Transverse colon (tissue), 4 donors: ENCODE results near the gene AGPAT3. TPM values are rescaled to one million over a fixed set of nuclear protein-coding genes. Genes with fewer than 3 reads are reported as not detected.

Source experiments
- DNase-seq: peaks from one replicate; pipeline ENCODE4 v3.0.0-alpha.2; 2019
- H3K27ac ChIP-seq, 4 donors: fragments of 200-600 bp; sonication (generic); 2 replicates each; pipeline ENCODE4 v1.5.1; 2016 to 2018; ENCODE audit warnings: inconsistent platforms in 4 of 4
- H3K27me3 ChIP-seq: fragments of 200-600 bp; sonication (generic); 2 replicates; pipeline ENCODE4 v1.5.1; 2017; ENCODE audit warnings: inconsistent platforms
- H3K36me3 ChIP-seq, 4 donors: fragments of 200-600 bp; sonication (generic); 2 replicates each; pipeline ENCODE4 v1.5.1; 2017 to 2019; ENCODE audit warnings: inconsistent platforms in 4 of 4
- H3K4me1 ChIP-seq, 4 donors: fragments of 200-600 bp; sonication (generic); 2 replicates each; pipeline ENCODE4 v1.5.1; 2017 to 2020; ENCODE audit warnings: inconsistent platforms in 4 of 4
- H3K4me3 ChIP-seq, 4 donors: fragments of 200-600 bp; sonication (generic); 1 replicate in 1 of 4; 2 replicates in 3 of 4; pipeline versions ENCODE4 v1.5.1 to v1.6.1; 2017 to 2019; ENCODE audit warnings: inconsistent platforms in 4 of 4
- H3K9me3 ChIP-seq, 2 donors: fragments of 200-600 bp; sonication (generic); 2 replicates each; pipeline ENCODE4 v1.5.1; 2017 to 2019; ENCODE audit warnings: inconsistent platforms in 2 of 2
- CTCF ChIP-seq, 5 experiments: fragments of 200-600 bp in 3 of 5; fragments of 450-650 bp in 2 of 5; sonication (generic) in 3 of 5; IDR thresholded peaks; 1 replicate in 2 of 5; 2 replicates in 3 of 5; pipeline ENCODE4 v1.5.1; 2016 to 2017; ENCODE audit warnings: antibody characterized with exemption in 5 of 5, inconsistent platforms in 3 of 5, mild to moderate bottlenecking in 2 of 5, moderate library complexity in 1 of 5
- EP300 ChIP-seq: sonication (generic); formaldehyde crosslinking; IDR thresholded peaks from one replicate; pipeline ENCODE4 v1.6.1; 2017; ENCODE audit warnings: antibody characterized with exemption, low read depth
- POLR2A ChIP-seq: fragments of 450-650 bp; IDR thresholded peaks from one replicate; pipeline ENCODE4 v1.6.1; 2016; ENCODE audit warnings: antibody characterized with exemption, mild to moderate bottlenecking, moderate library complexity
- POLR2AphosphoS5 ChIP-seq, 3 donors: sonication (generic); formaldehyde crosslinking; IDR thresholded peaks; one replicate each; pipeline ENCODE4 v1.6.1; 2016; ENCODE audit warnings: antibody characterized with exemption in 3 of 3
- WGBS, 2 donors: methylation state at CpG; one replicate each; pipeline ENCODE4 v1.1.5; 2018; ENCODE audit warnings: low coverage in 1 of 2; 5-methylcytosine and 5-hydroxymethylcytosine counted together
- in situ Hi-C, 4 donors: fragments of 200-750 bp; cut with MboI; loops; one replicate each; pipeline versions ENCODE4 v1.15.0 to v1.15.1; 2017; ENCODE audit warnings: low sequenced_read_pairs in 3 of 4, low pct_ligation_motif_present in 1 of 4, low pct_unique_long_range_greater_than_20kb in 1 of 4
- intact Hi-C: fragments of 100-400 bp; cut with DNase I; formaldehyde crosslinking; loops from one replicate; pipeline ENCODE4 v1.15.1; 2023; ENCODE audit warnings: low total_unique reads
- total RNA-seq, 4 donors: library from RNA; depleted of rRNA; stranded (reverse); fragments of >200 nt; gene quantifications; one replicate each; pipeline ENCODE4 v1.1.0, GENCODE V29; 2016

The AGPAT3 gene
- total RNA-seq, 4 donors from 2014 or later, result 59.9 to 116 (median 85.3) TPM

GRCh38 chr21:43953021-43953420, 88.0 kb downstream of the AGPAT3 start:
- H3K27me3 ChIP-seq, result no peaks in the 10 kb centered on the region
- peaks cover 0 to 6% (median 1%) of the 10 kb centered on the region in 4 donors for H3K4me1 ChIP-seq
- 89% methylated on average over 17 of the region's 17 CpGs; no CpG with 5 or more reads in 1 of the 2 donors for WGBS, 2 donors
- in situ Hi-C loops (no loop called here), intact Hi-C loops (no loop called here)
- no peak overlapping the region for H3K4me3 ChIP-seq
- H3K36me3 ChIP-seq, result peaks cover 0 to 3% (median 0%) of the 10 kb centered on the region in 4 donors
- TF ChIP-seq POLR2A (no peak), CTCF (IDR thresholded peaks at IDR 0.05) (no peak)
- no peak overlapping the region for H3K27ac ChIP-seq
- no peaks in the 10 kb centered on the region for H3K9me3 ChIP-seq
- no peak for DNase-seq

DNA sequence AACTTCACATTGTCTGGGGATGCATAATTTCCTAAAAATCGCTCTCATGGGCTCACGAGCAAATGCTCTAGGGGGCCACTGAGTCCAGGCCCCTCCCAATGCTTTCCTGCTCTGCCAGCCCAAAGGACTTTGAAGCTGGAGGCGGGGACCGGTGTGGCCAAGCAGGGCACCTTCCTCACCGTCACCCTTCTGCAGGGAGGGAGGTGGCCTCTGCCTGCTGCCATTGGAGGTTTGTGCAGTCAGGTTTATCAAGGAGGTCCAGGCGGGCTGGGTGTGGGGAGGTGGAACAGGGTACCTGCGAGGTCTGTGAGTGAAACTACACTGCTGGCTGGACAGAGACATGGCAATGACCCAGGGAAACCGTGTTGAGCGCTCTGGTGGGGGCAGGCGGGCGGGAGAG, 89.0 kb downstream of the AGPAT3 start:
- in situ Hi-C loops, result no loop called here
- no peaks in the 10 kb centered on the region for H3K27me3 ChIP-seq
- TF ChIP-seq EP300 (no peak), POLR2AphosphoS5 (IDR thresholded peaks at IDR 0.05) (no peak), POLR2A (no peak)
- intact Hi-C loops, result no loop called here
- H3K4me1 ChIP-seq, result peaks cover 0 to 6% (median 1%) of the 10 kb centered on the region in 4 donors
- H3K36me3 ChIP-seq, result no peaks in the 10 kb centered on the region
- WGBS, 2 donors, result 90 to 96% methylated on average over 5 to 11 of the region's 11 CpGs
- no peak overlapping the region for H3K4me3 ChIP-seq
- DNase-seq, result no peak
- no peak overlapping the region for H3K27ac ChIP-seq
- no peaks in the 10 kb centered on the region for H3K9me3 ChIP-seq

GRCh38 chr21:43954896-43955295, 89.9 kb downstream of the AGPAT3 start:
- H3K9me3 ChIP-seq, result no peaks in the 10 kb centered on the region
- H3K4me1 ChIP-seq, result peaks cover 0 to 6% (median 1%) of the 10 kb centered on the region in 4 donors
- TF ChIP-seq EP300, result no peak
- no peak for TF ChIP-seq CTCF (IDR thresholded peaks at IDR 0.05)
- TF ChIP-seq POLR2AphosphoS5 (IDR thresholded peaks at IDR 0.05), result no peak
- TF ChIP-seq POLR2A, result no peak
- no peak overlapping the region for H3K27ac ChIP-seq
- H3K4me3 ChIP-seq, result no peak overlapping the region
- intact Hi-C loops, result no loop called here
- in situ Hi-C loops, result no loop called here
- H3K27me3 ChIP-seq, result no peaks in the 10 kb centered on the region
- H3K36me3 ChIP-seq, result no peaks in the 10 kb centered on the region
- WGBS, 2 donors, result 98% methylated on average over 19 of the region's 19 CpGs; no CpG with 5 or more reads in 1 of the 2 donors
- no peak for DNase-seq

GRCh38 chr21:43956019-43956669, 91.1 kb downstream of the AGPAT3 start:
- intact Hi-C loops, result no loop called here
- in situ Hi-C loops, result no loop called here
- Histone ChIP-seq H3K36me3 (no peaks in the 10 kb centered on the region), H3K4me3 (no peak overlapping the region), H3K4me1 (peaks cover 0 to 6% (median 1%) of the 10 kb centered on the region in 4 donors), H3K27ac (no peak overlapping the region), H3K9me3 (no peaks in the 10 kb centered on the region), H3K27me3 (no peaks in the 10 kb centered on the region)
- no peak for TF ChIP-seq CTCF (IDR thresholded peaks at IDR 0.05)
- 78 to 86% methylated on average over 2 to 9 of the region's 11 CpGs for WGBS, 2 donors
- DNase-seq, result no peak

- no peaks in the 10 kb centered on the region for H3K9me3 ChIP-seq
- intact Hi-C loops (no loop called here), in situ Hi-C loops (no loop called here)
- no peak for DNase-seq
- H3K27me3 ChIP-seq, result no peaks in the 10 kb centered on the region
- no peak for TF ChIP-seq POLR2A
- TF ChIP-seq POLR2AphosphoS5 (IDR thresholded peaks at IDR 0.05), result no peak
- no peak for TF ChIP-seq EP300
- TF ChIP-seq CTCF (IDR thresholded peaks at IDR 0.05), result no peak
- peaks cover 0 to 6% (median 1%) of the 10 kb centered on the region in 4 donors for H3K4me1 ChIP-seq
- no peak overlapping the region for H3K4me3 ChIP-seq
- H3K27ac ChIP-seq, result no peak overlapping the region
- 87% methylated on average over 6 of the region's 6 CpGs; no CpG with 5 or more reads in 1 of the 2 donors for WGBS, 2 donors
- no peaks in the 10 kb centered on the region for H3K36me3 ChIP-seq
Measured at GRCh38 chr21:43956670-43957035, 91.6 kb downstream of the AGPAT3 start.
